Neural progenitor cell (in vitro differentiated cells): Measurements from ENCODE around the gene LPCAT4. TPM values are rescaled to one million over a fixed set of nuclear protein-coding genes. Genes with fewer than 3 reads are reported as not detected.

Source experiments
- DNase-seq: peaks from one replicate; pipeline ENCODE4 v3.0.0-alpha.2; 2016; ENCODE audit warnings: low spot score
- H2AFZ ChIP-seq: fragments of 200-600 bp; sonication (generic); replicated peaks from 2 replicates; pipeline ENCODE4 v1.6.1; 2016; ENCODE audit warnings: antibody characterized with exemption
- H3F3A ChIP-seq: fragments of 200-600 bp; sonication (generic); 2 replicates; pipeline ENCODE4 v1.6.1; 2016; ENCODE audit warnings: antibody characterized with exemption, low read depth
- H3K27ac ChIP-seq: fragments of 200-600 bp; sonication (generic); 2 replicates; pipeline ENCODE4 v1.5.1; 2016; ENCODE audit warnings: mild to moderate bottlenecking
- H3K27me3 ChIP-seq: fragments of 200-600 bp; sonication (generic); 2 replicates; pipeline ENCODE4 v1.6.1; 2016; ENCODE audit warnings: mild to moderate bottlenecking, moderate library complexity
- H3K36me3 ChIP-seq: fragments of 200-600 bp; sonication (generic); 2 replicates; pipeline ENCODE4 v1.5.1; 2016
- H3K4me1 ChIP-seq: fragments of 200-600 bp; sonication (generic); 2 replicates; pipeline ENCODE4 v1.6.1; 2016; ENCODE audit warnings: mixed run types
- H3K4me2 ChIP-seq: fragments of 200-600 bp; sonication (generic); 2 replicates; pipeline ENCODE4 v1.6.1; 2016
- H3K4me3 ChIP-seq: fragments of 200-600 bp; sonication (generic); 2 replicates; pipeline ENCODE4 v1.5.1; 2016
- H3K79me2 ChIP-seq: fragments of 200-600 bp; sonication (generic); 2 replicates; pipeline ENCODE4 v1.6.1; 2016; ENCODE audit warnings: low read depth
- H3K9ac ChIP-seq: fragments of 200-600 bp; sonication (generic); 2 replicates; pipeline ENCODE4 v1.6.1; 2016
- H3K9me3 ChIP-seq: fragments of 200-600 bp; sonication (generic); 2 replicates; pipeline ENCODE4 v1.5.1; 2016; ENCODE audit warnings: low read depth
- H4K20me1 ChIP-seq: fragments of 200-600 bp; sonication (generic); 2 replicates; pipeline ENCODE4 v1.6.1; 2016; ENCODE audit warnings: low read depth
- H3K27ac Mint-ChIP-seq: 3 replicates; pipeline ENCODE4 v1.8.0; 2021; ENCODE audit warnings: mixed read lengths
- H3K27me3 Mint-ChIP-seq: 2 replicates; pipeline ENCODE4 v1.8.0; 2022; ENCODE audit warnings: low read depth, mild to moderate bottlenecking, inconsistent platforms, moderate library complexity, mixed read lengths; ENCODE audit not compliant: insufficient read depth
- H3K36me3 Mint-ChIP-seq: 3 replicates; pipeline ENCODE4 v1.8.0; 2021; ENCODE audit warnings: mixed read lengths
- H3K4me1 Mint-ChIP-seq: 3 replicates; pipeline ENCODE4 v1.8.0; 2021; ENCODE audit warnings: mixed read lengths
- H3K4me3 Mint-ChIP-seq: 3 replicates; pipeline ENCODE4 v1.8.0; 2021; ENCODE audit warnings: mild to moderate bottlenecking, moderate library complexity, mixed read lengths
- H3K9me3 Mint-ChIP-seq: 3 replicates; pipeline ENCODE4 v1.8.0; 2020; ENCODE audit warnings: mixed read lengths
- EZH2 ChIP-seq: fragments of 200-600 bp; sonication (generic); IDR thresholded peaks from 2 replicates; pipeline ENCODE4 v1.6.1; 2017; ENCODE audit warnings: antibody characterized with exemption, mild to moderate bottlenecking, moderate library complexity
- EZH2phosphoT487 ChIP-seq: fragments of 200-600 bp; sonication (generic); IDR thresholded peaks from 2 replicates; pipeline ENCODE4 v1.6.1; 2017; ENCODE audit warnings: antibody characterized with exemption
- total RNA-seq: library from RNA; depleted of rRNA; stranded (reverse); fragments of >200 nt; gene quantifications from 2 replicates; pipeline ENCODE4 v1.2.3, GENCODE V29; 2015; ENCODE audit warnings: low replicate concordance
- TF ChIP-seq, protein P1 (sequence below): fragments of 200-600 bp; sonication (generic); IDR thresholded peaks from 2 replicates; pipeline ENCODE4 v1.5.1; 2017; ENCODE audit warnings: antibody characterized with exemption, mild to moderate bottlenecking

The LPCAT4 gene
- total RNA-seq, 1 donor from 2014 or later: 35.1 TPM

DNA sequence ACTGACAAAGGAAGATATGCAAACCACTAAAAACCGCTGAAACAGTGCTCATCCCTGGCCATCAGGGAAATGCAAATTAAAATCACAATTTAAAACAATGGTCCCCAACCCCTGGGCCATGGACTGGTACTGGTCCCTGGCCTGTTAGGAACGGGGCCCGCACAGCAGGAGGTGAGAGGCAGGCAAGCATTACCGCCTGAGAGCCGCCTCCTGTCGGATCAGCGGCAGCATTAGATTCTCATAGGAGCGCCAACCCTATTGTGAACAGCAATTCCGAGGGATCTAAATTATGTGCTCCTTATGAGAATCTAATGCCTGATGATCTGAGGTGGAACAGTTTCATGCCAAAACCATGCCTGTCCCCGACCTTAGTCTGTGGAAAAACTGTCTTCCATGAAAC is 43.8 kb downstream of the LPCAT4 start:
- Histone ChIP-seq H3K27ac (no peak overlapping the region), H3K79me2 (no peaks in the 10 kb centered on the region), H3K4me3 (no peak overlapping the region), H3K9ac (no peak overlapping the region), H3K27me3 (no peaks in the 10 kb centered on the region), H3K4me2 (no peak overlapping the region), H3K36me3 (no peaks in the 10 kb centered on the region), H4K20me1 (no peaks in the 10 kb centered on the region), H2AFZ (no peak overlapping the region), H3F3A (no peaks in the 10 kb centered on the region), H3K9me3 (no peaks in the 10 kb centered on the region), H3K4me1 (peaks cover 7% of the 10 kb centered on the region)
- Mint-ChIP-seq H3K27me3 (no peaks in the 10 kb centered on the region), H3K9me3 (no peaks in the 10 kb centered on the region), H3K4me1 (peaks cover 7% of the 10 kb centered on the region), H3K27ac (no peak overlapping the region), H3K4me3 (no peak overlapping the region), H3K36me3 (peaks cover 2% of the 10 kb centered on the region)
- no peak for DNase-seq
- TF ChIP-seq EZH2 (no peak), EZH2phosphoT487 (no peak)
- TF ChIP-seq, protein P1, sequence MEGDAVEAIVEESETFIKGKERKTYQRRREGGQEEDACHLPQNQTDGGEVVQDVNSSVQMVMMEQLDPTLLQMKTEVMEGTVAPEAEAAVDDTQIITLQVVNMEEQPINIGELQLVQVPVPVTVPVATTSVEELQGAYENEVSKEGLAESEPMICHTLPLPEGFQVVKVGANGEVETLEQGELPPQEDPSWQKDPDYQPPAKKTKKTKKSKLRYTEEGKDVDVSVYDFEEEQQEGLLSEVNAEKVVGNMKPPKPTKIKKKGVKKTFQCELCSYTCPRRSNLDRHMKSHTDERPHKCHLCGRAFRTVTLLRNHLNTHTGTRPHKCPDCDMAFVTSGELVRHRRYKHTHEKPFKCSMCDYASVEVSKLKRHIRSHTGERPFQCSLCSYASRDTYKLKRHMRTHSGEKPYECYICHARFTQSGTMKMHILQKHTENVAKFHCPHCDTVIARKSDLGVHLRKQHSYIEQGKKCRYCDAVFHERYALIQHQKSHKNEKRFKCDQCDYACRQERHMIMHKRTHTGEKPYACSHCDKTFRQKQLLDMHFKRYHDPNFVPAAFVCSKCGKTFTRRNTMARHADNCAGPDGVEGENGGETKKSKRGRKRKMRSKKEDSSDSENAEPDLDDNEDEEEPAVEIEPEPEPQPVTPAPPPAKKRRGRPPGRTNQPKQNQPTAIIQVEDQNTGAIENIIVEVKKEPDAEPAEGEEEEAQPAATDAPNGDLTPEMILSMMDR: no peak

DNA sequence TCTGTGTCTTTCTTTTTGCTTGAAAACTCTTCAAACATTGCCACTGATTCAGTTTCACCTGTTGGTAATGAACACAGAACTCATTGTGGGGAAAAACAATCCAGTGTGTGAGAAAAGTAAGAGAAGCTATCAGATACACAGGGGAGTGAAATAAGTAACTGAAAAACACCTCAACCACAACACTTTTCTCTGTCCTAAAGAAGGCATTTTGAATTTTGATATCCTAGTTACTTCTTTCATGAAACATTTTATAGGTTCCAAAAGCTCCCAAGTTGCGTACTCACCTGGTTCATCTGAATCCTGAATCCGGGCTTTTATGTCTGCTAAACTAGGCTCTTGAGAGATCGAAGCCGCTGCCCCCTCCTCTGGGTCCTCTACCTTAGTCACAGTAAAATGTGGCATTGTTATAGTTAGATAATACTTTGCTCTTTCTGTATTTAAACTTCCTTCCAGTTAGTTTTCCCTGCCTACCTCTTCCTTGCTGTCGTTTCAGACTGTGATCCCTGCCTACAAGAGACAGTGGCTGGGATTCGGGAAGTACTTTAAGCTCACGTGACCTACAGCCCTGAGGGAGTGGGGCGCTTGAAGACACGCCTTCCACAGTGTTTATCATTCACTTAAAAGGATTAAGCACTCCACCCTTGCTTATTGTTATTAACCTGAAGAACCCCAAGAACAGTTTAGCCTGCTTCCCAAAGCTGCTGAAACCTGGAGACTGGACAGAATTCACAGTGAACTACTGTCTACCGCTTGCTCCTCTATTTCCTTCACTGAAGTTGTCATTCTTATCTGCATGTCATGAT is 48.5 kb downstream of the LPCAT4 start:
- no peaks in the 10 kb centered on the region for H4K20me1 ChIP-seq
- no peaks in the 10 kb centered on the region for H3K9me3 ChIP-seq
- Mint-ChIP-seq H3K4me1 (peaks cover 9% of the 10 kb centered on the region), H3K27ac (peak overlapping the region; percentile 16), H3K4me3 (peak overlapping the region; percentile 82), H3K9me3 (no peaks in the 10 kb centered on the region), H3K36me3 (peaks cover 2% of the 10 kb centered on the region), H3K27me3 (no peaks in the 10 kb centered on the region)
- TF ChIP-seq, protein P1: no peak
- TF ChIP-seq EZH2: no peak
- TF ChIP-seq EZH2phosphoT487: no peak
- no peaks in the 10 kb centered on the region for H3F3A ChIP-seq
- H3K36me3 ChIP-seq: no peaks in the 10 kb centered on the region
- peak overlapping the region; percentile 99 for H2AFZ ChIP-seq
- no peaks in the 10 kb centered on the region for H3K79me2 ChIP-seq
- H3K4me3 ChIP-seq: peak overlapping the region; percentile 55
- H3K27me3 ChIP-seq: no peaks in the 10 kb centered on the region
- peaks cover 12% of the 10 kb centered on the region for H3K4me1 ChIP-seq
- H3K4me2 ChIP-seq: peak overlapping the region; percentile 88
- DNase-seq: peak; percentile 60
- no peak overlapping the region for H3K27ac ChIP-seq
- H3K9ac ChIP-seq: peak overlapping the region; percentile 24

- Histone ChIP-seq H3K4me1 (peaks cover 12% of the 10 kb centered on the region), H4K20me1 (no peaks in the 10 kb centered on the region), H3K79me2 (no peaks in the 10 kb centered on the region), H2AFZ (no peak overlapping the region), H3K4me3 (no peak overlapping the region), H3K27ac (no peak overlapping the region), H3K36me3 (no peaks in the 10 kb centered on the region), H3K9ac (no peak overlapping the region), H3F3A (no peaks in the 10 kb centered on the region), H3K4me2 (no peak overlapping the region), H3K27me3 (no peaks in the 10 kb centered on the region), H3K9me3 (no peaks in the 10 kb centered on the region)
- H3K27me3 Mint-ChIP-seq: no peaks in the 10 kb centered on the region
- no peak for DNase-seq
- H3K4me1 Mint-ChIP-seq: peaks cover 9% of the 10 kb centered on the region
- H3K9me3 Mint-ChIP-seq: no peaks in the 10 kb centered on the region
- TF ChIP-seq EZH2 (no peak), EZH2phosphoT487 (no peak)
- TF ChIP-seq, protein P1: no peak
- H3K36me3 Mint-ChIP-seq: no peaks in the 10 kb centered on the region
- no peak overlapping the region for H3K27ac Mint-ChIP-seq
- no peak overlapping the region for H3K4me3 Mint-ChIP-seq
Measured at GRCh38 chr15:34314491-34315490, 52.2 kb downstream of the LPCAT4 start.
